Activated CD8-positive, alpha-beta memory T cell treated with anti-CD3 and anti-CD28 coated beads, Interleukin-2, amount 50 U/mL, for 48 hours (primary cell): Measurements from ENCODE around the gene KRTAP5-2.
"Not testable (repeated sequence)": the region's sequence is repeated elsewhere in the genome, so short reads cannot be mapped to it uniquely, and the experiment has no call there.

Source experiments
- DNase-seq: peaks from one replicate; pipeline ENCODE4 v3.0.0-alpha.2; 2020

KRTAP5-2 gene

DNA sequence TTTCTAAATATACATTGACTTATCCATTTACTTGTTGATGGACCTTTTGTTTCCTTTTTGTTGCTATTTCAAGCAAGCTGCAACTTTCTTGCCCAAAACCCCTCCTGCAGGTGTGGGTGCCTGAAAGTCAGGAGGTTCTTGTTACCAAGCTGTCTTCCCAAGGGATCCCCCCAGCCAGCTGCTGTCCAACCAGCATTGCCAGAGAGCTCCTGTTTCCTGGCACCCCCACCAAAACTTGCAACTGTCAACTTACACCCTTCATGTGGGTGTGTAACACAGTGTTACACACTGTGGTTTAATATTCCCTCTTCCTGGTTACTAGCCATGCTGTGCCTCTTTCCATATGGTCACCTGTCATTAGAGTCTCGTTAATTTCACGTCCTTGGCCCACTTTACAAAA lies 11.4 kb downstream of the KRTAP5-2 start:
- no peak for DNase-seq

- DNase-seq: not testable (repeated sequence)
These were observed 13.3 kb downstream of the KRTAP5-2 start, which contains the start of gene KRTAP5-1 for GRCh38 chr11:1584661-1585370. TSS of gene KRTAP5-1 (minus strand) at chr11:1585283. CDS start at chr11:1585249, 34 bp downstream.

GRCh38 chr11:1582909-1583308 lies 15.2 kb downstream of the KRTAP5-2 start:
- DNase-seq: not testable (repeated sequence)

DNA sequence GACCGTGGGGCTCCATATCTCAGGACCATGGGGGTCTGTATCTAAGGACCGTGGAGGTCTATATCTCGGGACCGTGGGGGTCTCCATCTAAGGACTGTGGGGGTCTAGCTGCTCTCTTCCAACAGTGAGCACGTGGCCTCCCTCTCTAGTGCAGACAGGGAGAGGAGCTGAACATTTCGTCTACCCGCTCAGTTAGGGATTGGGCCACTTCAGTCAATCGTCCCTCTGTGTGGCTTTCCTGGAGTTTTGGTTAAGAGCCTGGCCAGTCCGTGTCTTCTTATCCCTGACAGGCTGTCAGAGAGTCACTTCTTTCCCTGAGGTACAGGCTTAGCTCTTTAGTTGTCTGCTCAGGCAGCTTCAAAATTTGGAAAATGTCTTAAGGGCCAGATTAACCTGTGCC lies 16.1 kb downstream of the KRTAP5-2 start:
- no peak for DNase-seq

DNA sequence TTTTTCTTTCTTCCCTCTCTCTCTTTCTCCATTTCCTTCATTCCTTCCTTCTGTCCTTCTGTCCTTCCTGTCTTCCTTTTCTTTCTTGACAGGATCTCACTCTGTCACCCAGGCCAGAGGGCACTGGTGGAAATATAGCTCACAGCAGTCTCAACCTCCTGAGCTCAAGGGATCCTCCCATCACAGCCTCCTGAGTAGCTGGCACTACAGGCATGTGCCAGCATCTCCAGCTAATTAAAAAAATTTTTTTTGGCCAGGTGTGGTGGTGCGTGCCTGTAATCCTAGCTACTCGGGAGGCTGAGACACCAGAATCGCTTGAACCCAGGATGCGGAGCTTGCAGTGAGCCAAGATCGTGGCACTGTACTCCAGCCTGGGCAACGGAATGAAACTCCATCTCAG lies 21.3 kb downstream of the KRTAP5-2 start:
- DNase-seq: no peak

GRCh38 chr11:1575756-1576155 lies 22.3 kb downstream of the KRTAP5-2 start:
- DNase-seq: not testable (repeated sequence)

DNA sequence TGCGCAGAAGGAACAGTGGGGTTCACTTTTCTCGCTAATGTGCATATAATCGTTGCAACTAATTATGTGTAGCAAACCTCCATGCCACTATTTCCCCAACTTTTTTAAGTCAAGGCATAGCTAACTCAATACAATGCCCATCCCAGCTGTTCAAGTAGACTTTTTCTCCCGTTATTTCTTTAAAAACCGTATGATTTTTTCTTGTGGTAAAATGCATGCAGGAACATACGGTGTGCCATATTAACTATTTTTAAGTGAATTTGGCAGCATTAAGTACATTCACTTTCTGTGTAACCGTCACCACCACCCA lies 23.2 kb downstream of the KRTAP5-2 start:
- no peak for DNase-seq

DNA sequence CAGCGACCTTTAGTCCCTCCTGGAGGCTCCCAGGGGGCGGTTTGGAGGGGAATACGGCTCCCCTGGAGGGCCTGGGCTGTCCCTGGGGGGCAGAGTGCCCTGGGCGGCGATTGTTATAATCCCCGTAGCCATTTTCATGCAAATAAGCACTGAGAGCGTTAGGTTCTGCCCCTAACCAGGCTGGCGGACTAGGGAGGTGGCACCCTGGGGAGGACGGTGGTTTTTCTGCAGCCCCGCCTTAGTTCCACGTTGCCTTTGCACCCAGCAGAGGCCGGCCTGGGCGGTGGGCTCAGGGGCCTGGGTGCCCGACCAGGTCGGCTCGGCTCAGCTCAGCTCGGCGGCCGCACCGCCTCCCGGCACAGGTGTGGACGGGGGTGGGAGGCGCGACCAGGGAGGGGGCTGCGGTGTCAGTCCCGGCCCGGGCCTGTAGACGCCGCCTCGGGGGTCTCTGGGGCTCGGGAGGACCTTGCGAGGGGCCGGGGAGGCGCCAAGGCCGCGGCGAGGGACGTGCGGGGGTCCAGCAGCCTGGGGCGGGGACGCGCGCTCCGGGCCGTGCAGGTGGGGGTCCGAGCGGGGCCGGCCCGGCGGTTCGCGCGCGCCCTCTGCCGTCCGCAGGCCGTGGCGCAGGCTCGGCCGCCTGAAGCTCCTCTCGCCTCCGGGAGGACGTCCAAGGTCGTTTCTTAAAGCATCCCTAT lies 23.7 kb downstream of the KRTAP5-2 start:
- DNase-seq: peak; percentile 86

- DNase-seq: no peak
These were observed 24.2 kb downstream of the KRTAP5-2 start for GRCh38 chr11:1573903-1574237.

DNA sequence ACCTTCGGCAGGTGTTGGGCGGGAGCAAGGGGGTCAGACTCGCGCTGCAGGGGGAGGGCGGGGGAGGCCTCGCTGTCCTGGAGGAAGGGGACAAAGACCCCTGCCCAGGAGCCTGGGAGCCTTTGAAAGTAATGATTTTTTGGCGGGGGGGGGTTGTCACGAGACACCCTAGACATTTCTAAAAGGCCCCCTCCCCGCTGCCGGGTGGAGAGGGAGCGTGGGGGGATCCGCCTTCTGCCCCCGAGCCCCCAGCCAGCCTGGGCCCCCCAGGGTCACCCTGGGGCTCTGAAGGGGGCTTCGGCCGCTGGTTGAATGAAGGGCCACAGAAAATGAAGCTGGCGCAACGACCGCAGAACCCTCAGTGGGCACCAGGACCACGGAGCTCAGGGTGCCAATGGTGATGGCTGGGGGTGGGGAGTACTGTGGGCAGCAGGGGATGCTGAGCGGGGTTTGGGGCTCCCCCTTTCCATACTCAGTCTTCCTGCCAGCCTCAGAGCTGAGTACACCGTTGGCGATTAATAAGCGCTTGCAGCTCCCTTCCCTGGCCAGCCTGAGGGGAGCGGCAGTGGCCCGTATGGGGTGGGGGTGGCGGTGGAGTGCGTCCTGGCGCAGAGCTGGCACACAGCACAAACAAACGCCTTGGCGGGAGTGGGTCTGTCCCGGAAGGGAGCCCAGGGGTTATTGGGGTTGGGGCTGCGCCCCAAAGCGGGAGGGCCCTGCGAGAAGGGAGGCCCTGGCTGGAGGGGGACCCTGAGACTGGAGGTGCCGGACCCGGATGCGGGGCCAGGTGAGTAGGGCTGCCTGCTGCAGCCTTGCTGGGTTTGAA lies 24.8 kb downstream of the KRTAP5-2 start:
- DNase-seq: peak; percentile 66

- DNase-seq: peak; percentile 93
These were observed 25.7 kb downstream of the KRTAP5-2 start, which contains the start of gene DUSP8 for GRCh38 chr11:1572197-1573076. TSS of gene DUSP8 (minus strand) at chr11:1572271. CDS start at chr11:1565826, 6,445 bp downstream.

DNA sequence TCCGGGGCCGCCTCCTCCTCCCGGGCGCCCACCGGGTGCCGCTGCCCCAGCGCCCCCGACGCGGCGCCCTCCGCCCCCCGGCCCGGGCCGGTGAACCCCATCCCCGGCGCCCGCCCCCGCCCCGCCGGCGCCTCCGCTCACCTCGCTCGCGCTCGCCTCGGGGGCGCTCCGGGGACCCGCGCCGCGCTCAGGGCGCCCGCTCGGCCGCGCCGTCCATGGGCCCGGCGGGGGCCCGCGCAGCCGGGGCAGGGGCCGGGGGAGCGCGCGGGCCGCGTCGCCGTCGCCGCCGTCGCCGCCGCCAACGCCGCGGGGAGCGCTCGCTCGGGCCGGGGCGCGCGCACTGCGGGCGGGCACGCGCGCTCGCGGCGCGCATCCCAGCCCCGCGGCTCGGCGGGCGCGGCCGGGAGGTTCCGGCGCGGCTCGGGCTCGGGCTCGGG lies 26.3 kb downstream of the KRTAP5-2 start:
- DNase-seq: no peak

DNA sequence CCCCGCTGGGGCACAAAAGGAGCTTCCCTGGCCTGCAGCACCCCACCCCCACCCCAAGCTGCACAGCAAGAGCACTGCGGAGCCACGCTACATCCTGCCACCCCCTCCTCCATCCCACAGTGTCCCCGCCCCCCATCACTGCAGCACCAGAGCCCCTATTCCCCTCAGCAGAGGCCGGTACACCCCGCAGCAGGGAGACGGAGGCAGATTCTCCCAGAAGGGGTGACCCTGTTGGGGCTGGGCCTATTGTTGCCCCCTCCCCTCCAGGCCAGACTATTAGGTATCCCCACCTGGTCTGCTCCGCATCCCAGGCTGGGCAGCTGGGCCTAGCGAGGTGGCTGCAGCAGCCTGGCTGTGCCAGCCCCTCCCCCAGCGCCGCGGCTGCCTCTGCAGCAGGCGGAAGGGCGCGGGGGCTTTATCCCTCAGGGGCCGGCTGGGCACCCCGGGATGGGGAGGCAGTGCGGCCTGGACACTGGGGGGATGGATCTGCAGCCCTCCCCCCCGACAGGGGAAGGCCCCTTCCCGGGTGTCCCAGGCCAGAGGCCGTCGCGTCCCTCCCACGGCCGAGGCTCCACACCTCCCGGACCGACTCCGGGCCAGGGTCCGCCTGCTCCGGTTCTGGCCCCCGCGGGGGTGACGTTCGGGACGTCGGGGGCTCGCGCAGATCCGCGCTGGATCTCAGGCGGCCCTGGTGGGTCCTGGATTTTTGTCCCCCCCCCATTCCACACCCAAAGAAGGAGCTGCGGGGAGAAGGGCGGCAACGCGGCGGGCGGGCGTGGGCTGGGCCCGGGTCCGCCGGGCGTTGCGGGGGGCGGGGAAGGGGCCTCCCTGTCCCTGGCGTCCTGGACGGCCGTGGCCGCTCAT lies 27.0 kb downstream of the KRTAP5-2 start:
- DNase-seq: no peak

- no peak for DNase-seq
These were observed 27.6 kb downstream of the KRTAP5-2 start for GRCh38 chr11:1570531-1570895.

DNA sequence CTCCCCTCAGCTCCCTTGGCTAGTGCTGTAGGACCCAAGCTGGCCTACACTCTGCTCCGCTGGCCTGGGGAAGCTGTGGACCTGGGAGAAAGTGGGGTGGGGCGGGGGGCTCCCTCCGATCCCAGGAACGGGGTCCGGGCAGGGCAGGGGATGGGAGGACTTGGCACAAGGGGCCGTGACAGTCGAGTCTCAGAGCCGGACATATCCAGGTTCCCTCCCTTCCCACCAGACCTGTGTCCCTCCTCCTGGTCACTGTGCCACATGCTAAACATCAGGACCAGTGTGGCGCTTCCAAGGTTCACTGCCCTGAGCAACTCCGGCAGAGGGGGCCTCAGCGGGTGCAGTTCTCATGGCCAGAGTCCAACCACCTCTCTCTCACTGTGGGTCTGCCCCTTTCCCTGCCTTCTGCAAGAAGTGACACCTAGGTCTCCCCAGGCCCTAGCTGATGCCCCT lies 28.1 kb downstream of the KRTAP5-2 start:
- DNase-seq: no peak

- DNase-seq: no peak
These were observed 28.8 kb downstream of the KRTAP5-2 start for GRCh38 chr11:1569251-1569780.

- no peak for DNase-seq
These were observed 29.6 kb downstream of the KRTAP5-2 start for GRCh38 chr11:1568441-1568911.

- no peak for DNase-seq
These were observed 30.4 kb downstream of the KRTAP5-2 start for GRCh38 chr11:1567721-1568100.

GRCh38 chr11:1567052-1567720 lies 30.9 kb downstream of the KRTAP5-2 start:
- DNase-seq: no peak

- DNase-seq: no peak
These were observed 31.6 kb downstream of the KRTAP5-2 start for GRCh38 chr11:1566381-1567051.
